ENCODE measurements around the gene LSM12.

Gene LSM12

DNA sequence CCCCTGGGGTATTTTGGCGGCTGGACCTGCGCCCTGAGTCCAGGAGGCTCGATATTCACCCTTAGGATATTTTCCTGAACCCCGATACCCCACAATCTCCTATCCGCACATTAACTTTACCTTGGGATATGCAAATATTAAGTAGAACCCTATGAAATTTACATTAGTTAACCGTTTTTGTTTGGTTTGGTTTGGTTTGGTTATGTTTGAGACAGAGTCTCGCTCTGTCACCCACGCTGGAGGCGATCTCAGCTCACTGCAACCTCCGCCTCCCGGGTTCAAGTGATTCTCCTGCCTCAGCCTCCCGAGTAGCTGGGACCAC is 71.4 kb downstream of the LSM12 start:
- H3K27ac ChIP-seq (ENCODE audit: extremely low read depth, low read depth, low read length): no peak overlapping the region
- no peaks in the 10 kb centered on the region for H3K9me3 ChIP-seq (ENCODE audit: control insufficient read depth, insufficient read depth, low read depth, low read length)
- no peaks in the 10 kb centered on the region for H3K36me3 ChIP-seq (ENCODE audit: control insufficient read depth in 2 of 2, insufficient read depth in 1 of 2, low read length in 2 of 2)
- TF ChIP-seq, protein P1, sequence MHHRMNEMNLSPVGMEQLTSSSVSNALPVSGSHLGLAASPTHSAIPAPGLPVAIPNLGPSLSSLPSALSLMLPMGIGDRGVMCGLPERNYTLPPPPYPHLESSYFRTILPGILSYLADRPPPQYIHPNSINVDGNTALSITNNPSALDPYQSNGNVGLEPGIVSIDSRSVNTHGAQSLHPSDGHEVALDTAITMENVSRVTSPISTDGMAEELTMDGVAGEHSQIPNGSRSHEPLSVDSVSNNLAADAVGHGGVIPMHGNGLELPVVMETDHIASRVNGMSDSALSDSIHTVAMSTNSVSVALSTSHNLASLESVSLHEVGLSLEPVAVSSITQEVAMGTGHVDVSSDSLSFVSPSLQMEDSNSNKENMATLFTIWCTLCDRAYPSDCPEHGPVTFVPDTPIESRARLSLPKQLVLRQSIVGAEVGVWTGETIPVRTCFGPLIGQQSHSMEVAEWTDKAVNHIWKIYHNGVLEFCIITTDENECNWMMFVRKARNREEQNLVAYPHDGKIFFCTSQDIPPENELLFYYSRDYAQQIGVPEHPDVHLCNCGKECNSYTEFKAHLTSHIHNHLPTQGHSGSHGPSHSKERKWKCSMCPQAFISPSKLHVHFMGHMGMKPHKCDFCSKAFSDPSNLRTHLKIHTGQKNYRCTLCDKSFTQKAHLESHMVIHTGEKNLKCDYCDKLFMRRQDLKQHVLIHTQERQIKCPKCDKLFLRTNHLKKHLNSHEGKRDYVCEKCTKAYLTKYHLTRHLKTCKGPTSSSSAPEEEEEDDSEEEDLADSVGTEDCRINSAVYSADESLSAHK (tag by site-specific recombination; IDR thresholded peaks at IDR 0.05): no peak
- TF ChIP-seq ZNF335 (tag by site-specific recombination; conservative IDR thresholded peaks at IDR 0.05) (peak; percentile 79), TCF7L2 (IDR thresholded peaks at IDR 0.05; ENCODE audit: borderline replicate concordance, low read depth, low read length) (no peak), ZNF2 (tag by site-specific recombination; IDR thresholded peaks at IDR 0.05) (0 out of 2 replicates have a peak, but pooled peaks have one; percentile 9), ZNF324 (tag by site-specific recombination; IDR thresholded peaks at IDR 0.05) (no peak), OSR2 (tag by site-specific recombination; IDR thresholded peaks at IDR 0.05) (no peak), SP7 (tag by site-specific recombination; IDR thresholded peaks at IDR 0.05) (0 out of 2 replicates have a peak, but pooled peaks have one; percentile 3)
- TF ChIP-seq, protein P2, sequence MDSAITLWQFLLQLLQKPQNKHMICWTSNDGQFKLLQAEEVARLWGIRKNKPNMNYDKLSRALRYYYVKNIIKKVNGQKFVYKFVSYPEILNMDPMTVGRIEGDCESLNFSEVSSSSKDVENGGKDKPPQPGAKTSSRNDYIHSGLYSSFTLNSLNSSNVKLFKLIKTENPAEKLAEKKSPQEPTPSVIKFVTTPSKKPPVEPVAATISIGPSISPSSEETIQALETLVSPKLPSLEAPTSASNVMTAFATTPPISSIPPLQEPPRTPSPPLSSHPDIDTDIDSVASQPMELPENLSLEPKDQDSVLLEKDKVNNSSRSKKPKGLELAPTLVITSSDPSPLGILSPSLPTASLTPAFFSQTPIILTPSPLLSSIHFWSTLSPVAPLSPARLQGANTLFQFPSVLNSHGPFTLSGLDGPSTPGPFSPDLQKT (IDR thresholded peaks at IDR 0.05; ENCODE audit: borderline replicate concordance, low read depth, low read length): no peak
- no peak overlapping the region for H3K4me3 ChIP-seq (ENCODE audit: low read depth, low read length)
- CTCF ChIA-PET: interaction anchor here (0.6 to 9.9 kb wide), 16 partner anchors 8 to 528 kb away, joined by 3 to 267 read pairs (median 4); partner anchors contain the start of genes MPP2 and PPY
- no peaks in the 10 kb centered on the region for H3K4me1 ChIP-seq (ENCODE audit: control insufficient read depth, insufficient read depth, low read length)
- POLR2A ChIA-PET: interaction anchor here (0.7 to 1.1 kb wide), 2 partner anchors 13 to 85 kb away, joined by 3 read pairs; no protein-coding TSS in a partner anchor

DNA sequence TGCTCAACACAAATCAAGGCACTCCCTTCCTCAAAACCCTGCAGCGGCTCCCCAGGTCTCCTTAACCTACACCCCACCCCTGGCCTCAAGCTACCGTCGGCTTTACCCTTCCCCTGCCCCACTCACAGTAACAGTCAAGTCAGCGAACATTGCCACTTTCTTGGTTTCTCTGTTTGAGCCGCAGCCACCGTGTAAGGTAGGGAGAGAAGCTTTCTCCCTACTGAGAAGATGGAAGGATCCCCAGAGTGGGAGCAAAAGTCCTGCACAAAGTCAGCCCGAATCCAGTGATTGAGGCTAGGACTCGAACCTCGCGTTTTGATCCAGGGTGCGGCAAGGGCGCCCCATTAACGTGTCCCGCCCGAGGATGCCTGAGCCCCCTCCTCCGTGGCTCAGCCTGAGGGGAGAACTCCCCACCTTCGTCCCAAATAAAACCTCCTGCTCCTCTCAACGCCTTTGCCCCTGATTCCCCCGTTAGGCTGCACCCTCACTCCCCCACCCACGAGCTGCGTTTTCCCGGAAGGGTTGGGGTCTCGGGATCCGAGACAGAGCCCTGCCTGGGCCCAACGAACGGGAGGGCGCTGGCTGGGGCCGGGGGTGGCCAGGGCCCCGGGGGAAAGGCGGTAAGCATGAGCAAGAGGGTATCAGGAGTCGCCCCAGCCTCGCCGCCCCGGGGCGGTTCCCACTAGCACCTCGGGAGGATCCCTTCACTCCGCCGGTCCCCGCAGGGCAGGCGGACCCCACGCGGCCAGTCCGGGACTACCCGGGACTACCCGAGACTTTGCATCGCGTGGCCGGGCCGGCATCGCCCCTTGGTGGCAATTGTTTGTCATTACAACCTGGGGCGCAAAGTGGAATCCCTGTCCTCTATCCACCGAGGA is 72.0 kb downstream of the LSM12 start:
- H3K9me3 ChIP-seq (ENCODE audit: control insufficient read depth, insufficient read depth, low read depth, low read length): no peaks in the 10 kb centered on the region
- H3K36me3 ChIP-seq (ENCODE audit: control insufficient read depth in 2 of 2, insufficient read depth in 1 of 2, low read length in 2 of 2): no peaks in the 10 kb centered on the region
- peak overlapping the region; percentile 14 for H3K4me3 ChIP-seq (ENCODE audit: low read depth, low read length)
- H3K4me1 ChIP-seq (ENCODE audit: control insufficient read depth, insufficient read depth, low read length): no peaks in the 10 kb centered on the region
- no peak overlapping the region for H3K27ac ChIP-seq (ENCODE audit: extremely low read depth, low read depth, low read length)
- POLR2A ChIA-PET: interaction anchor here (0.6 to 1.1 kb wide), 3 partner anchors 46 to 84 kb away, joined by 3 read pairs; no protein-coding TSS in a partner anchor
- CTCF ChIA-PET: interaction anchor here (0.6 to 9.9 kb wide), 31 partner anchors 8 to 121 kb away, joined by 3 to 267 read pairs (median 4); partner anchors contain the start of genes MPP2 and PPY
- TF ChIP-seq, protein P3, sequence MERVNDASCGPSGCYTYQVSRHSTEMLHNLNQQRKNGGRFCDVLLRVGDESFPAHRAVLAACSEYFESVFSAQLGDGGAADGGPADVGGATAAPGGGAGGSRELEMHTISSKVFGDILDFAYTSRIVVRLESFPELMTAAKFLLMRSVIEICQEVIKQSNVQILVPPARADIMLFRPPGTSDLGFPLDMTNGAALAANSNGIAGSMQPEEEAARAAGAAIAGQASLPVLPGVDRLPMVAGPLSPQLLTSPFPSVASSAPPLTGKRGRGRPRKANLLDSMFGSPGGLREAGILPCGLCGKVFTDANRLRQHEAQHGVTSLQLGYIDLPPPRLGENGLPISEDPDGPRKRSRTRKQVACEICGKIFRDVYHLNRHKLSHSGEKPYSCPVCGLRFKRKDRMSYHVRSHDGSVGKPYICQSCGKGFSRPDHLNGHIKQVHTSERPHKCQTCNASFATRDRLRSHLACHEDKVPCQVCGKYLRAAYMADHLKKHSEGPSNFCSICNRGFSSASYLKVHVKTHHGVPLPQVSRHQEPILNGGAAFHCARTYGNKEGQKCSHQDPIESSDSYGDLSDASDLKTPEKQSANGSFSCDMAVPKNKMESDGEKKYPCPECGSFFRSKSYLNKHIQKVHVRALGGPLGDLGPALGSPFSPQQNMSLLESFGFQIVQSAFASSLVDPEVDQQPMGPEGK (tag by site-specific recombination; IDR thresholded peaks at IDR 0.05): peak; percentile 40; the same call in 1 of the 2 replicates
- no peak for TF ChIP-seq HOXD13 (CRISPR knock-in tag; IDR thresholded peaks at IDR 0.05; ENCODE audit: borderline replicate concordance)
- TF ChIP-seq ZNF416 (tag by site-specific recombination; IDR thresholded peaks at IDR 0.05): no peak
- no peak for TF ChIP-seq KLF7 (tag by site-specific recombination; IDR thresholded peaks at IDR 0.05; ENCODE audit: borderline replicate concordance)
- no peak for TF ChIP-seq ZNF768 (tag by site-specific recombination; IDR thresholded peaks at IDR 0.05)
- TF ChIP-seq ZFP3 (tag by site-specific recombination; IDR thresholded peaks at IDR 0.05; ENCODE audit: low read depth): no peak
- TF ChIP-seq, protein P4, sequence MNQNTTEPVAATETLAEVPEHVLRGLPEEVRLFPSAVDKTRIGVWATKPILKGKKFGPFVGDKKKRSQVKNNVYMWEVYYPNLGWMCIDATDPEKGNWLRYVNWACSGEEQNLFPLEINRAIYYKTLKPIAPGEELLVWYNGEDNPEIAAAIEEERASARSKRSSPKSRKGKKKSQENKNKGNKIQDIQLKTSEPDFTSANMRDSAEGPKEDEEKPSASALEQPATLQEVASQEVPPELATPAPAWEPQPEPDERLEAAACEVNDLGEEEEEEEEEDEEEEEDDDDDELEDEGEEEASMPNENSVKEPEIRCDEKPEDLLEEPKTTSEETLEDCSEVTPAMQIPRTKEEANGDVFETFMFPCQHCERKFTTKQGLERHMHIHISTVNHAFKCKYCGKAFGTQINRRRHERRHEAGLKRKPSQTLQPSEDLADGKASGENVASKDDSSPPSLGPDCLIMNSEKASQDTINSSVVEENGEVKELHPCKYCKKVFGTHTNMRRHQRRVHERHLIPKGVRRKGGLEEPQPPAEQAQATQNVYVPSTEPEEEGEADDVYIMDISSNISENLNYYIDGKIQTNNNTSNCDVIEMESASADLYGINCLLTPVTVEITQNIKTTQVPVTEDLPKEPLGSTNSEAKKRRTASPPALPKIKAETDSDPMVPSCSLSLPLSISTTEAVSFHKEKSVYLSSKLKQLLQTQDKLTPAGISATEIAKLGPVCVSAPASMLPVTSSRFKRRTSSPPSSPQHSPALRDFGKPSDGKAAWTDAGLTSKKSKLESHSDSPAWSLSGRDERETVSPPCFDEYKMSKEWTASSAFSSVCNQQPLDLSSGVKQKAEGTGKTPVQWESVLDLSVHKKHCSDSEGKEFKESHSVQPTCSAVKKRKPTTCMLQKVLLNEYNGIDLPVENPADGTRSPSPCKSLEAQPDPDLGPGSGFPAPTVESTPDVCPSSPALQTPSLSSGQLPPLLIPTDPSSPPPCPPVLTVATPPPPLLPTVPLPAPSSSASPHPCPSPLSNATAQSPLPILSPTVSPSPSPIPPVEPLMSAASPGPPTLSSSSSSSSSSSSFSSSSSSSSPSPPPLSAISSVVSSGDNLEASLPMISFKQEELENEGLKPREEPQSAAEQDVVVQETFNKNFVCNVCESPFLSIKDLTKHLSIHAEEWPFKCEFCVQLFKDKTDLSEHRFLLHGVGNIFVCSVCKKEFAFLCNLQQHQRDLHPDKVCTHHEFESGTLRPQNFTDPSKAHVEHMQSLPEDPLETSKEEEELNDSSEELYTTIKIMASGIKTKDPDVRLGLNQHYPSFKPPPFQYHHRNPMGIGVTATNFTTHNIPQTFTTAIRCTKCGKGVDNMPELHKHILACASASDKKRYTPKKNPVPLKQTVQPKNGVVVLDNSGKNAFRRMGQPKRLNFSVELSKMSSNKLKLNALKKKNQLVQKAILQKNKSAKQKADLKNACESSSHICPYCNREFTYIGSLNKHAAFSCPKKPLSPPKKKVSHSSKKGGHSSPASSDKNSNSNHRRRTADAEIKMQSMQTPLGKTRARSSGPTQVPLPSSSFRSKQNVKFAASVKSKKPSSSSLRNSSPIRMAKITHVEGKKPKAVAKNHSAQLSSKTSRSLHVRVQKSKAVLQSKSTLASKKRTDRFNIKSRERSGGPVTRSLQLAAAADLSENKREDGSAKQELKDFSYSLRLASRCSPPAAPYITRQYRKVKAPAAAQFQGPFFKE (tag by site-specific recombination; IDR thresholded peaks at IDR 0.05; ENCODE audit: borderline replicate concordance): no peak
- TF ChIP-seq ZBTB48 (tag by site-specific recombination; IDR thresholded peaks at IDR 0.05): peak; percentile 62
- TF ChIP-seq SP7 (tag by site-specific recombination; IDR thresholded peaks at IDR 0.05): peak; percentile 47; the same call in 1 of the 2 replicates
- TF ChIP-seq, protein P5, sequence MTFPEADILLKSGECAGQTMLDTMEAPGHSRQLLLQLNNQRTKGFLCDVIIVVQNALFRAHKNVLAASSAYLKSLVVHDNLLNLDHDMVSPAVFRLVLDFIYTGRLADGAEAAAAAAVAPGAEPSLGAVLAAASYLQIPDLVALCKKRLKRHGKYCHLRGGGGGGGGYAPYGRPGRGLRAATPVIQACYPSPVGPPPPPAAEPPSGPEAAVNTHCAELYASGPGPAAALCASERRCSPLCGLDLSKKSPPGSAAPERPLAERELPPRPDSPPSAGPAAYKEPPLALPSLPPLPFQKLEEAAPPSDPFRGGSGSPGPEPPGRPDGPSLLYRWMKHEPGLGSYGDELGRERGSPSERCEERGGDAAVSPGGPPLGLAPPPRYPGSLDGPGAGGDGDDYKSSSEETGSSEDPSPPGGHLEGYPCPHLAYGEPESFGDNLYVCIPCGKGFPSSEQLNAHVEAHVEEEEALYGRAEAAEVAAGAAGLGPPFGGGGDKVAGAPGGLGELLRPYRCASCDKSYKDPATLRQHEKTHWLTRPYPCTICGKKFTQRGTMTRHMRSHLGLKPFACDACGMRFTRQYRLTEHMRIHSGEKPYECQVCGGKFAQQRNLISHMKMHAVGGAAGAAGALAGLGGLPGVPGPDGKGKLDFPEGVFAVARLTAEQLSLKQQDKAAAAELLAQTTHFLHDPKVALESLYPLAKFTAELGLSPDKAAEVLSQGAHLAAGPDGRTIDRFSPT (tag by site-specific recombination; IDR thresholded peaks at IDR 0.05): no peak
- peak; percentile 85 for TF ChIP-seq ZNF654 (tag by site-specific recombination; IDR thresholded peaks at IDR 0.05; ENCODE audit: low read depth)

Measured in HEK293 (cell line).